Urinary bladder (tissue), 4 donors: ENCODE results near the gene POU3F3. TPM values are rescaled to one million over a fixed set of nuclear protein-coding genes. Genes with fewer than 3 reads are reported as not detected.
A peak's percentile ranks its signal among the peaks of the same experiment; 100 is the strongest.

Source experiments
- DNase-seq: peaks from one replicate; pipeline ENCODE4 v3.0.0-alpha.2; 2015; ENCODE audit errors: extremely low spot score
- H3K27ac ChIP-seq: one replicate; pipeline ENCODE4 v1.5.1; 2013; ENCODE audit warnings: low read depth, mild to moderate bottlenecking, moderate library complexity
- H3K36me3 ChIP-seq: one replicate; pipeline ENCODE4 v1.6.1; 2013; ENCODE audit warnings: mild to moderate bottlenecking, moderate library complexity; ENCODE audit not compliant: insufficient read depth
- H3K4me1 ChIP-seq: one replicate; pipeline ENCODE4 v1.6.1; 2013; ENCODE audit warnings: mild to moderate bottlenecking, moderate library complexity; ENCODE audit not compliant: insufficient read depth
- H3K4me3 ChIP-seq: one replicate; pipeline ENCODE4 v1.5.1; 2013; ENCODE audit warnings: low read depth, low read length
- WGBS: extraction: QIAGEN DNeasy Blood & Tissue Kit; methylation state at CpG from one replicate; pipeline ENCODE4 v1.1.7; 2013; 5-methylcytosine and 5-hydroxymethylcytosine counted together
- polyA plus RNA-seq: library from polyadenylated mRNA; stranded (reverse); fragments of 200-250 nt; gene quantifications from one replicate; pipeline ENCODE4 v1.2.3, GENCODE V29; 2013
- total RNA-seq: library from RNA; depleted of rRNA; stranded (reverse); fragments of >200 nt; gene quantifications from one replicate; pipeline ENCODE4 v1.2.3, GENCODE V29; 2014
- donor health status: healthy with polysubstance abuse.
- donor health status: healthy.

POU3F3 gene
- total RNA-seq (0.32 TPM), polyA plus RNA-seq (not detected)

GRCh38 chr2:104853534-104854497, at the start of gene POU3F3:
TSS of gene POU3F3 (plus strand) at chr2:104854115. CDS start at chr2:104855511, 1,396 bp downstream.
- peak within 1 kb of the TSS; percentile 46 for H3K4me3 ChIP-seq
- H3K4me1 ChIP-seq: peaks cover 2% of the 10 kb centered on the region
- H3K27ac ChIP-seq: no peak within 1 kb of the TSS
- 1% methylated on average over 65 of the region's 65 CpGs for WGBS
- no peaks in the 10 kb centered on the region for H3K36me3 ChIP-seq
- DNase-seq: no peak

GRCh38 chr2:104804148-104804890, 49.6 kb upstream of the POU3F3 start:
- H3K4me3 ChIP-seq: no peak overlapping the region
- H3K36me3 ChIP-seq: no peaks in the 10 kb centered on the region
- no peak overlapping the region for H3K27ac ChIP-seq
- no peak for DNase-seq
- 84% methylated on average over 6 of the region's 6 CpGs for WGBS
- H3K4me1 ChIP-seq: no peaks in the 10 kb centered on the region

GRCh38 chr2:104812286-104812685, 41.6 kb upstream of the POU3F3 start:
- H3K4me1 ChIP-seq: no peaks in the 10 kb centered on the region
- no peaks in the 10 kb centered on the region for H3K36me3 ChIP-seq
- DNase-seq: no peak
- 68% methylated on average over 1 of the region's 1 CpG for WGBS
- no peak overlapping the region for H3K27ac ChIP-seq
- H3K4me3 ChIP-seq: no peak overlapping the region

GRCh38 chr2:104816143-104816542, 37.8 kb upstream of the POU3F3 start:
- Histone ChIP-seq H3K4me3 (no peak overlapping the region), H3K36me3 (no peaks in the 10 kb centered on the region), H3K27ac (no peak overlapping the region), H3K4me1 (no peaks in the 10 kb centered on the region)
- DNase-seq: no peak
- WGBS: 83% methylated on average over 5 of the region's 5 CpGs

- WGBS: 79% methylated on average over 6 of the region's 6 CpGs
- Histone ChIP-seq H3K27ac (no peak overlapping the region), H3K4me3 (no peak overlapping the region), H3K36me3 (no peaks in the 10 kb centered on the region), H3K4me1 (no peaks in the 10 kb centered on the region)
- no peak for DNase-seq
Measured at GRCh38 chr2:104818264-104818663, 35.7 kb upstream of the POU3F3 start.

GRCh38 chr2:104820126-104820525, 33.8 kb upstream of the POU3F3 start:
- H3K4me1 ChIP-seq: no peaks in the 10 kb centered on the region
- 70% methylated on average over 3 of the region's 3 CpGs for WGBS
- no peak overlapping the region for H3K27ac ChIP-seq
- H3K36me3 ChIP-seq: no peaks in the 10 kb centered on the region
- DNase-seq: no peak
- no peak overlapping the region for H3K4me3 ChIP-seq

- no peak for DNase-seq
- H3K27ac ChIP-seq: no peak overlapping the region
- no peaks in the 10 kb centered on the region for H3K36me3 ChIP-seq
- no peak overlapping the region for H3K4me3 ChIP-seq
- WGBS: 65% methylated on average over 3 of the region's 3 CpGs
- H3K4me1 ChIP-seq: no peaks in the 10 kb centered on the region
Measured at GRCh38 chr2:104825124-104825865, 28.6 kb upstream of the POU3F3 start.

- H3K27ac ChIP-seq: no peak overlapping the region
- no peaks in the 10 kb centered on the region for H3K36me3 ChIP-seq
- H3K4me3 ChIP-seq: no peak overlapping the region
- WGBS: 76% methylated on average over 2 of the region's 2 CpGs
- DNase-seq: no peak
- no peaks in the 10 kb centered on the region for H3K4me1 ChIP-seq
Measured at GRCh38 chr2:104826016-104826415, 27.9 kb upstream of the POU3F3 start.

GRCh38 chr2:104831742-104832141, 22.2 kb upstream of the POU3F3 start:
- H3K36me3 ChIP-seq: no peaks in the 10 kb centered on the region
- no peak overlapping the region for H3K27ac ChIP-seq
- WGBS: 60% methylated on average over 1 of the region's 1 CpG
- DNase-seq: no peak
- no peaks in the 10 kb centered on the region for H3K4me1 ChIP-seq
- H3K4me3 ChIP-seq: no peak overlapping the region

- Histone ChIP-seq H3K27ac (no peak overlapping the region), H3K4me1 (no peaks in the 10 kb centered on the region), H3K4me3 (no peak overlapping the region), H3K36me3 (no peaks in the 10 kb centered on the region)
- no peak for DNase-seq
- 82% methylated on average over 17 of the region's 17 CpGs for WGBS
Measured at GRCh38 chr2:104834431-104835153, 19.3 kb upstream of the POU3F3 start.

GRCh38 chr2:104836265-104836664, 17.6 kb upstream of the POU3F3 start:
- Histone ChIP-seq H3K36me3 (no peaks in the 10 kb centered on the region), H3K4me1 (no peaks in the 10 kb centered on the region), H3K27ac (no peak overlapping the region), H3K4me3 (no peak overlapping the region)
- 71% methylated on average over 3 of the region's 3 CpGs for WGBS
- no peak for DNase-seq

GRCh38 chr2:104836841-104837240, 17.1 kb upstream of the POU3F3 start:
- Histone ChIP-seq H3K27ac (no peak overlapping the region), H3K4me3 (no peak overlapping the region), H3K36me3 (no peaks in the 10 kb centered on the region), H3K4me1 (no peaks in the 10 kb centered on the region)
- WGBS: 88% methylated on average over 1 of the region's 1 CpG
- no peak for DNase-seq

- WGBS: 81% methylated on average over 1 of the region's 1 CpG
- H3K4me1 ChIP-seq: peaks cover 2% of the 10 kb centered on the region
- H3K27ac ChIP-seq: no peak overlapping the region
- H3K36me3 ChIP-seq: no peaks in the 10 kb centered on the region
- no peak for DNase-seq
- no peak overlapping the region for H3K4me3 ChIP-seq
Measured at GRCh38 chr2:104840156-104840555, 13.8 kb upstream of the POU3F3 start.
